ENCODE data around the gene THBS1. TPM values are rescaled to one million over a fixed set of nuclear protein-coding genes. Genes with fewer than 3 reads are reported as not detected.

The THBS1 gene
- total and polyA plus RNA-seq, 8 donors = 126 to 570 (median 178) TPM

- no peaks in the 10 kb centered on the region for H3K4me1 ChIP-seq
- intact Hi-C loops (cut with DNase I) = no loop called here
- H3K27me3 ChIP-seq = peaks cover 0 to 6% of the 10 kb centered on the region in 2 donors
- DNase-seq (no peak), ATAC-seq (no peak)
- H3K27ac ChIP-seq = no peak overlapping the region
- H3K9me3 ChIP-seq = no peaks in the 10 kb centered on the region
- no peak overlapping the region for H3K4me3 ChIP-seq
- H3K36me3 ChIP-seq = no peaks in the 10 kb centered on the region
- TF ChIP-seq CTCF (IDR thresholded peaks at IDR 0.05) = no peak
Observed at GRCh38 chr15:39554746-39555387, 26.0 kb upstream of the THBS1 start.

DNA sequence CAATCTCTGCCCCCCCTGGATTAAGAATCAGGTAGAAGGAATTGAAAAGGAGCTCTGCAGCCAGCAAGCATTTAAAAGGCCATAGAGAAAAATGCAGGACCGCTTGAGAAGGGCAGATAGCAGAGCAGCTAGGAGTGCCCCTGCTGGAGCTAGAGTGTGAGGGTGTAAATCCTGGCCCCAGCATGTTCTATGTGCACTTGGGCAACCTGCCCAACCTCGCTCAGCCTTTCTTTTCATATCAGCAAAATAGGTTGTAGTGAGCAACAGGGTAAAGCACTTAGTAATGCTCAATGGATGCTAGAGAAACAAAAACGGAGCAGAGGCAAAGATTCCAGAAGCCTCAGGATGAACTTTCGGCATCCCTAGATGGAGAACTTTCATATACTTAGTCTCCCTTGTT is 25.0 kb upstream of the THBS1 start:
- ATAC-seq (no peak), DNase-seq (no peak)
- no peaks in the 10 kb centered on the region for H3K36me3 ChIP-seq
- intact Hi-C loops (cut with DNase I) = no loop called here
- no peak overlapping the region for H3K27ac ChIP-seq
- peaks cover 0 to 6% of the 10 kb centered on the region in 2 donors for H3K27me3 ChIP-seq
- H3K4me3 ChIP-seq = no peak overlapping the region
- no peak for TF ChIP-seq CTCF (IDR thresholded peaks at IDR 0.05)
- H3K4me1 ChIP-seq = no peaks in the 10 kb centered on the region
- H3K9me3 ChIP-seq = no peaks in the 10 kb centered on the region

DNA sequence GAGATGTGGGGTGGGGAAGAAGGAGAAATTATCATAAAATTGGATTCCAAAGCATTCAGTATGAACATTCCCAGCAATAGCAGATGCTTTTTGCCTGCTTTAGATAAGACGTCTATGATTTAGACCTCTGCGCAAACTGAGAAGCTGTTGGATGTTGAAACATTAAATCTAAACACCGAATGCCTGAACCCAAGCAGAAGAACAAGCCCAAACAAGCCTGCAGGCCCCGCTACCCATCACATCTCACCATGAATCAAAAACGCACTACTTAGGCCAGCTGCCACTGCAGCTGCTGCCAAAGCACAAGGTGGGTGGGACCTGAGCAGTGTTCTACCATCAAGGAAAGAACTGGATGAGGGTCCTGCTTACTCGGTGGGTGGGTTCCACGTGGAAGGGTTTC is 24.4 kb upstream of the THBS1 start:
- ATAC-seq (no peak), DNase-seq (peak in 1 of 4 donors; percentile 36)
- intact Hi-C loops (cut with DNase I) = no loop called here
- no peak overlapping the region for H3K27ac ChIP-seq
- peaks cover 0 to 6% of the 10 kb centered on the region in 2 donors for H3K27me3 ChIP-seq
- no peaks in the 10 kb centered on the region for H3K9me3 ChIP-seq
- H3K36me3 ChIP-seq = no peaks in the 10 kb centered on the region
- no peak for TF ChIP-seq CTCF (IDR thresholded peaks at IDR 0.05)
- H3K4me3 ChIP-seq = no peak overlapping the region
- no peaks in the 10 kb centered on the region for H3K4me1 ChIP-seq

GRCh38 chr15:39558421-39558820 is 22.5 kb upstream of the THBS1 start:
- peaks cover 0 to 6% of the 10 kb centered on the region in 2 donors for H3K27me3 ChIP-seq
- H3K27ac ChIP-seq = no peak overlapping the region
- no peak for TF ChIP-seq CTCF (IDR thresholded peaks at IDR 0.05)
- H3K4me1 ChIP-seq = no peaks in the 10 kb centered on the region
- H3K4me3 ChIP-seq = no peak overlapping the region
- no peaks in the 10 kb centered on the region for H3K9me3 ChIP-seq
- intact Hi-C loops (cut with DNase I) = no loop called here
- DNase-seq (no peak), ATAC-seq (no peak)
- no peaks in the 10 kb centered on the region for H3K36me3 ChIP-seq

DNA sequence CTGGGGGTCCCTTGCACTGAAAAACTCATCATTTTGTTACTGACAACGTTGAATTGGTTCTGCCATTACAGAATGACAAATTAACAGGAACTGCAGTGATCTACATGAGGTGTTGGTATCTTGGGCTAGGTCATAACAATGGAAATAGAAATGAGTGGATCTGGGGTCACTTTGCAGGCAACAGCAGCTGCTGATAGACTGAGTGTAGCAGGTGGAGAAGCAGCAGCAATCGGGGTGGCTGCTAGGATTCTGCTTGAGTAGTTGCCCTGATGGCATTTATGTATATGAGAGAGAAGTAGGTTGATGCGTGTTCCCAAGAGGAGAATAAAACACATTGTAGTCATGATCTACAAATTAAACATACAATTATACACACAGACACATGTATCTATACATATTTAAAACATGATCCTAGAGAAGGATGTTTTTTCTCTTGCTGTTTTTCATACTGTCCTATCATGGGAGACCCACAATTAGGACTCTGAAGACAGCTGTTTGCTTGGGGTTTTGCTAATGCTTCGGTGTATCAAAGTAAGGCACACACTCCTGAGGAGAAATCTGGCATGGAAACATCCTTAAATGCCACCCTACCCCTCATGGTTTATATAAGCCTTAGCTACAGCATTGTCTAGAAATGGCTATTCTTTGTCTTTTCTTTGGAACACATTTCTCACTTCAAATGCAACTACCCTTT is 15.8 kb upstream of the THBS1 start:
- intact Hi-C loops (cut with DNase I) = no loop called here
- Histone ChIP-seq H3K36me3 (no peaks in the 10 kb centered on the region), H3K27ac (no peak overlapping the region), H3K4me3 (no peak overlapping the region), H3K4me1 (no peaks in the 10 kb centered on the region), H3K27me3 (no peaks in the 10 kb centered on the region), H3K9me3 (no peaks in the 10 kb centered on the region)
- DNase-seq (no peak), ATAC-seq (no peak)
- no peak for TF ChIP-seq CTCF (IDR thresholded peaks at IDR 0.05)

All from left lung (tissue), 10 donors.